Right forelimb (tissue), 1 donor: Measurements from ENCODE around the gene ST6GALNAC3.
"Not testable (repeated sequence)": the region's sequence is repeated elsewhere in the genome, so short reads cannot be mapped to it uniquely, and the experiment has no call there.

Experiments used
- DNase-seq: peaks from one replicate; pipeline ENCODE4 v3.0.0-alpha.2; 2018

The ST6GALNAC3 gene

GRCh38 chr1:76109901-76110560 is 35.5 kb downstream of the ST6GALNAC3 start:
- DNase-seq, result no peak

- no peak for DNase-seq
Observed at GRCh38 chr1:76110666-76111065, 36.1 kb downstream of the ST6GALNAC3 start.

- DNase-seq, result not testable (repeated sequence)
Observed at GRCh38 chr1:76112321-76112720, 37.8 kb downstream of the ST6GALNAC3 start.

- DNase-seq, result no peak
Observed at GRCh38 chr1:76113446-76113845, 38.9 kb downstream of the ST6GALNAC3 start.

- DNase-seq, result no peak
Observed at GRCh38 chr1:76115171-76115570, 40.6 kb downstream of the ST6GALNAC3 start.

- no peak for DNase-seq
Observed at GRCh38 chr1:76121850-76122249, 47.3 kb downstream of the ST6GALNAC3 start.

- no peak for DNase-seq
Observed at GRCh38 chr1:76122271-76122670, 47.7 kb downstream of the ST6GALNAC3 start.

GRCh38 chr1:76123411-76124064 is 49.0 kb downstream of the ST6GALNAC3 start:
- not testable (repeated sequence) for DNase-seq

GRCh38 chr1:76124196-76124595 is 49.6 kb downstream of the ST6GALNAC3 start:
- no peak for DNase-seq

- no peak for DNase-seq
Observed at GRCh38 chr1:76125473-76126219, 51.1 kb downstream of the ST6GALNAC3 start.

- no peak for DNase-seq
Observed at GRCh38 chr1:76128096-76128495, 53.5 kb downstream of the ST6GALNAC3 start.

- no peak for DNase-seq
Observed at GRCh38 chr1:76129731-76130130, 55.2 kb downstream of the ST6GALNAC3 start.

- DNase-seq, result no peak
Observed at GRCh38 chr1:76130992-76131391, 56.4 kb downstream of the ST6GALNAC3 start.

GRCh38 chr1:76133977-76134376 is 59.4 kb downstream of the ST6GALNAC3 start:
- no peak for DNase-seq

- DNase-seq, result no peak
Observed at GRCh38 chr1:76135835-76136234, 61.3 kb downstream of the ST6GALNAC3 start.

- DNase-seq, result no peak
Observed at GRCh38 chr1:76136894-76137293, 62.3 kb downstream of the ST6GALNAC3 start.

- no peak for DNase-seq
Observed at GRCh38 chr1:76137746-76138145, 63.2 kb downstream of the ST6GALNAC3 start.

GRCh38 chr1:76138217-76138616 is 63.7 kb downstream of the ST6GALNAC3 start:
- no peak for DNase-seq

GRCh38 chr1:76140227-76140626 is 65.7 kb downstream of the ST6GALNAC3 start:
- no peak for DNase-seq

GRCh38 chr1:76141929-76142328 is 67.4 kb downstream of the ST6GALNAC3 start:
- DNase-seq, result no peak

GRCh38 chr1:76142771-76143540 is 68.4 kb downstream of the ST6GALNAC3 start:
- no peak for DNase-seq

GRCh38 chr1:76144247-76144646 is 69.7 kb downstream of the ST6GALNAC3 start:
- no peak for DNase-seq

GRCh38 chr1:76145332-76145731 is 70.8 kb downstream of the ST6GALNAC3 start:
- DNase-seq, result no peak
